NCI-H1105 (cell line): Measurements from ENCODE around the gene API5.

Source experiments
- DNase-seq: peaks from one replicate; lab custom pipeline; 2025; lab: John Stamatoyannopoulos, UW

Gene API5

DNA sequence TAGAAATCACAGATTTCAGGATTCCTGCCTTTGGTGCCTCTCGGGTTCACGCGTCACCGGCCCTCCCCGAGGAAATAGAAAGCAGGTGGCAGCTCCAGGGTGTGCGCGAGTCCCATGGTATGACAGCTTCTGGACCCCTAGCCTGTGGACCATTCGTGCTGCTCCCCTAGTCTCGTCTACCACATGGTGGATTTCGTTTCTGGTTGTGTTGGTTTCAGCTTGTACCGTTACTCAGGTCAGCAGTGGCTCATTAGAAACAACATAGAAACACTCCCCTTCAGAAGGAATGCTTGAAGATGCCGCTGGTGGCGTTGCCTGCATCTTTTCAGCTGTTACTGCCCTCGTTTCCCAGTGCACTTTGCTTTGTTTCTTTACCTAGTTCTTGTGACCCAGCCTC, 47.6 kb downstream of the API5 start:
- no peak for DNase-seq

DNA sequence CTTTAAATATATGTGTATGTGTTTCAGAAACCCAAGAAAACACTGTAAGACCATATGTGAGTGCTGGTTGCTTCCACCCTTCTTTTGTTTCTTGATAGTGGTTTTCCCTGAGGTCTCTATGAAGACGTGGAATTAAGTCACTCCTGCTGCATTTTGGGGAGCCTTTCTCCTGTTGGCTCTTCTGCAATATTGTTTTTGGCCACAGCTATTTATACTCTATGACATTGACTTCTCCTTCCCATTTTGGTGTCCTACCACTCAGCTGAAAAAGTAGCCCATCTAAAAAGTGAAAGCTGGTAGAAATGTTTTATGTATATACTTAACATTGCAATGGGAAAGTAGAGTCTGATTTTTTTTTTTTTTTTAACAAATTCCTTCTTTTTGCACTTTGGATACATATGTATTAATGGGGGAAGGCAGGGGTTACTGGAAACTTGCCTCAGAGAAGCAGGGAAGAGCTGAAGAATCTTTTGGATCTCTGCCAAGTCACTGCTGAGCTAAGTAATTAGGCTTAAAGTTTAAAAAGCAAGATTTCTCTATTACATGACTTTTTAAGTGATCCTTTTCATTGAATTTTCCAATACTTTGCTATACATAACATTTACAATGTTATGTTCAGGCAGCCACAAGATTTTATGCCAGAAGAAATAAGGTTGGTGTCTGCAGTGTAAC, 48.7 kb downstream of the API5 start:
- no peak for DNase-seq

DNA sequence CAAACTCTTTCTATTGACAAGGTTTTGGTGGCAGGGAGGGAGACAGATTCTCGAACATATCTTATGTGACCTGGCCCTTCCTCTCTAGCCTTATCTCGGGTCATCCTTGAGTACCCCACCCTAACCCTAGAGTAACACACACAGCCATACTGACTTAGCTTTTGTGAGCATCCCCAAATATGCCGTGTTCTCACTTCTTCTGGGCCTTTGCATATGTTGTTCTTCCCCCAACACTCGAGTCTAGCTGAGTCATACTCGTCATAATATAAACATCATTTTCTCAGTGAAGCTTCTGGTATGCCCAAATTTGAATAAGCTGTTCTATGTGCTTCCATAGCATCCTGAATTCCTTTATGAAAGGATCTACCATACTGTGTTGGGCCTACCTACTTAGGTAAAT, 54.9 kb downstream of the API5 start:
- no peak for DNase-seq

DNA sequence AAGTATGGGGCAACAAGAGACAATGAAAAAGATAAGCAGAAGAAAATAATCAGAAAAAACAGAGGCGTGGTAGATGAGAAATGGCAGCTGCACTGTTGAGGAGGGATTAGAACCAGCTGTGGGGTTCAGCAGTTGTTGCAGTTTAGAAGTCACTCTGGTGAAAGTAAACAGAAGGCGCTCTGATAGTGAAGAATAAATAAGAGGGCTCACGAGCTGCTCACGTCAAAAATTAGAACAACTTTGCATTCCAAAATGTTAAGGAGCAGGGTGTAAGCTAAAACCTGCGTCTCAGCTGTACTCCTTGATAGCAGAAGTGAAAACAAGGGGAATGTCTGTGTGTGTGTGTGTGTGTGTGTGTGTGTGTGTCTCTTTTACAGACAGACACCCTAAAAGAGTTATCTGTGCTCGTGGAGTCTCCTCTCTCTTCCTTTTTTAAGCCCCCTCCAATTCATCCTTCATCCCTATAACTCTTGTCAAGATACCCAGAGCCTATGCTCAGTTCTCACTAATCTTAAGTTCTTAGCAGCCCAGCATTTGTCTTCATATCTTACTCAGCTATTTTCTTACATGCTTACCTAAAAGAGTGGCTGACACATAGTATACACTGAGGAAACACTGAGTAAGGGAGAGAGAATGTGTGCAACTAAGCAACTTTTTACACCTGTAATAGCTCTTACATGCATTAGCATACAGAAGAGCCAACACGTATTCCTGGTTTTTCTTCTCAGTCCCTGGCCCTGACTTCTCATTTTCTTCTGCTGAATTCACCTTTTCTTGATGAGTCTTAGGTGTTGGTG, 55.8 kb downstream of the API5 start:
- DNase-seq, result no peak

DNA sequence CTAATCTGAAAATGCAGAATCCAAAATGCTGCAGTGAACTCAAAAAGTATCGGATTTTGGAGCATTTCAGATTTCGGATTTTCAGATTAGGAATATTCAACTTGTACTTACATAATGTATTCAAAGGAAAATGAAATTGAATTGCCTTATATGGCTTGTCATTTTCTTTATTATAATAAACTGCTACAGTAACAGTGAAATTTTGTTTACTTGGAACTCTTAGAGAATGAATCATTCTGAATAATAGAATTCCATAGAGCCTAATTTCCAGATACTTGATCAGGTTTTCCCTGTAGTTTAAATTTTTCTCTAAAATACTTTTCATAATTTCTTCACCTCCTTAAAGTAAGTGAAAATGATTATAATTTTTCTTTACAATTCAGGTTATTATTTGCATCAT, 64.3 kb downstream of the API5 start:
- no peak for DNase-seq

DNA sequence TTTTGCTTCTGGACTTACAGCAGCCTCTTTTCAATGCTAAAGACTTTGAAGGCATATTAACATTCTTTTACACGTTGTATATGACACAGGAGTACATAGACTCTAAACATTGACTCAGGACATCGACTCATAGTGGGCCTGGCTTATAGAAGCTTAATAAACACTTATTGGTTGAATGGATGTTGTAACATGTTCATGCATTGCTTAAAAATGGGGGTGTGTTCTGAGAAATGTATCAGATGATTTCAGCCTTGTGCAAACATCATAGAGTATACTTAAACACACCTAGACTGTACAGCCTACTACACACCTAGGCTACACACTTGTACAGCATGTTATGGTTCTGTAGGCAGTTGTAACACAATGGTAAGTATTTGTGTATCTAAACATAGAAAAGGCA, 64.8 kb downstream of the API5 start:
- DNase-seq, result no peak

DNA sequence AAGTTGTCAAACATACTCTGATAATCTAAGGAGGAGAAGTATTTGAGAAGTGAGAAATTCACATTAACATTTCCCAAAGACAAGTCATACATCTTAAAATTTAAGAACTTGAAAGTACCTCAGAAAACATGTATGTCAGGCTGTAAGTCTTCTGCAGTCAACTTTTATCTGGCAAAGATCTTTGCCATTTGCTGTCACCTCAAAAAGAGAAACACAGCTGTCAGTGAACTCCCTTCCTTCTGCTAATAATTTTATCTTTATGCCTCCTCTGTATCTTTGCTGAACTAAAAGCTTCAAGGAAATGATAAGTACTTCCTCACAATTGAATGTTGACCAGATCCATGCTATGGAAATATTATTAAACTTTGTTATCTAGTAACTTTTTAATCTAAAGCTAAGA, 65.6 kb downstream of the API5 start:
- DNase-seq, result no peak

DNA sequence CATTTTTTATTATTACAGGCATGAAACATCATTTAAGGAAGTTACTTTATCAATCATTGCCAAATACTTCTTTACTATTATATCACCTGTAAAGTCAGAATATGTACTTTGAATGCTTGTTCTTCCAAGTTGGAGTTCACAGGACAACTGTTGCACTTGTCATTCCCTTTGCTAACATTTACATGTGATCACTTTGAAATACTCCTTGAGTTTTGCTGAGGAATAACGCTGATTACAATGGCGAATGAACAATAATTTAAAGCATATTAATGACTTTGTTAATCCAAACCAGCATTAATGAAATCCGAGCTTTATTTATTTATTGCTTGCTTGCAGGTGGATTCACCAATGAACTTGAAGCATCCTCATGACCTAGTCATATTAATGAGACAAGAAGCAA, 67.1 kb downstream of the API5 start:
- DNase-seq, result no peak

DNA sequence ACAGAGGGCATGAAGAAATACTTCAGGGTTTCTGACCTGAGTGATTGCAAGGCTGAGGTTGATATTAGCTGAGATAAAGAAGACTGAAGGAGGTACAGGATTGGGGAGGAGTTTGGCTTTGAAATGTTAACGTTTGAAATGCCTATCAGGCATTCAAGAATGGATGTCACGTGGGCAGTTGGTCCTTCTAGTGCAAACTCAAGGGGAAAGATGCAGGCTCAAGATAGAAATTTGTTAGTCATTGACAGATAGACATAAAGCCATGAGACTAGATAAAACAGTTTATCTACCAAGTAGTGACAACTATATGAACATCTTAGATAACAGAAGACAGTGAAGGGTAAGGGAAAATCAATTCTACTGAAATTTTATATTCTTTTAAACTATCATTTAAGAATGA, 70.0 kb downstream of the API5 start:
- no peak for DNase-seq

DNA sequence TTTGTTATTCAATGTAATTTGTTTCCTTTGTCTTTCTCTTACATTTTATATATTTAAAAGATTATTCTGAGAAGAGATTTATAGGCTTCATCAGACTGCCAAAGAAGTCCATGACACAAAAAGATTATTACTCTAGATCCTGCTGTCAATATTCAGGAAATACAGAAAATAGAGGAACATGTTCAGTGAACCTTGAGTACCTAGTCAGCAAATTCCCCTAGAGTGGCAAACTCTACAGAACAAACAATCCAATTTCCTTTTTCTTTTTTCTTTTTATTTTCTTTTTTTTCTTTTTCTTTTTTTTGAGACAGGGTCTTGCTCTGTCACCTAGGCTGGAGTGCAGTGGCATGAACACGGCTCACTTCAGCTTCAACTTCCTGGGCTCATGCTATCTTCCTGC, 70.8 kb downstream of the API5 start:
- no peak for DNase-seq

DNA sequence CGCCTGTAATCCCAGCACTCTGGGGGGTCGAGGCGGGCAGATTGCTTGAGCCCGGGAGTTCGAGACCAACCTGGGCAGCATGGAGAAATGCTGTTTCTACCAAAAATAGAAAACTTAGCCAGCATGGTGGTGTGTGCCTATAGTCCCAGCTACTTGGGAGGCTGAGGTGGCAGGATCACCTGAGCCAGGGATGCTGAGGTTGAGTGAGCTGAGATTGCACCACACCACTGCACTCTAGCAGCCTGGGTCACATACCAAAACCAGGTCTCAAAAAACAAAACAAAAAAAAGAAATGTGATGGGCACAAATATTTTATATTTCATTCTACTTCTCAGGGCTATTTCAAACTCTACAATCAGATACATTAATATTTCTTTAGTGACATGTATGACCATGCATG, 72.6 kb downstream of the API5 start:
- DNase-seq, result no peak

DNA sequence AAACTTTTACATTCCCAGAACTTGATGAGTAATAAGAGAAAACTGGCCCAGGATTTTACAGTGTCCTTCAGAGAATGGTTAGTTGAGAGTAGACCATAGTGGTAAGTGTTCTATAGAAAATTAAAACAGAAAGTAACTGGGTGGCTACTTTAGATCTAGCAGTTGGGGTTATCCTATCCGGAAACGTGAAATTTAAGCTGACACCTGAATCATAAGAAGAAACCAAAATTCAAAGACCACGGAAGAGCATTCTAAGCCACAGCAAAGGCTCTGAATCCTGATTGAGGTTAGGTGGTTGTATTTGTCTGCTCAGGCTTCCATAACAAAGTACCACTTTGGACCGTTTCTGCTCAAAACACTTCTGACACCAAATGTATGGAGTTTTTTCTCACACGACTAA, 80.9 kb downstream of the API5 start:
- no peak for DNase-seq

DNA sequence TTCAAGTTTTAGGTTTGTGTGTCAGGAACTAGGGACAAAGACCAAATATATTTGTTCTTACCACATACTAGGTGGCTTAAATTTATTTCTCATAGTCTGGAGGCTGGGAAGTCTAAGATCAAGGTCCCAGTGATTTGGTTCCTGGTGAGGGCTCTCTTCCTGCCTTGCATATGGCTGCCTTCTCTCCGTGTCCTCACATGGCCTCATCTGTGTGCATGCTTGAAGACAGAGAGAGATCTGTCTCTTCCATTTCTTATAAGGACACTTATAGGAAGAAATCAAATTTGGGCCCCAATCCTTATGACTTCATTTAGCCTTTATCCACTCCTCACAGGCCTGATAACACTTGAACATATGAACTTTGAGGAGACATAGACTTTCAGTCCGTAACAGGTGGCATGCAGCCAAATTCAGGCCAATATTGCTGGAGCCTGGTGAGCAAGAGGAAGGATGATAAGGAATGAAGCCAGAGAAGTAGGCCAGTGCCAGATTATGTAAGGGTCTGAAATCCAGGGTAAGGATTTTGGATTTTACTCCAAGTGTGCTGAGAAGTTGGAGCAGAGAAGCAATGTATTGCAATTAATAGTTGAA, 82.1 kb downstream of the API5 start:
- DNase-seq, result no peak
